ENCODE measurements around the gene ZFHX2.

- TF ChIP-seq POLR2A (IDR thresholded peaks at IDR 0.05; ENCODE audit: low read length) (no peak), GATA1 (IDR thresholded peaks at IDR 0.05; ENCODE audit: low read depth, low read length) (no peak)
Observed at GRCh38 chr14:23485326-23485725, 66.2 kb downstream of the ZFHX2 start.

Data from erythroblast (primary cell).